Fibroblast of skin of scalp (primary cell): ENCODE results near the gene MAST4.

ENCODE experiments used
- DNase-seq: peaks from one replicate; pipeline ENCODE4 v3.0.0-alpha.2; 2013

The MAST4 gene

GRCh38 chr5:66606713-66607112, 10.5 kb downstream of the MAST4 start:
- no peak for DNase-seq

GRCh38 chr5:66608501-66608900, 12.3 kb downstream of the MAST4 start:
- no peak for DNase-seq

DNA sequence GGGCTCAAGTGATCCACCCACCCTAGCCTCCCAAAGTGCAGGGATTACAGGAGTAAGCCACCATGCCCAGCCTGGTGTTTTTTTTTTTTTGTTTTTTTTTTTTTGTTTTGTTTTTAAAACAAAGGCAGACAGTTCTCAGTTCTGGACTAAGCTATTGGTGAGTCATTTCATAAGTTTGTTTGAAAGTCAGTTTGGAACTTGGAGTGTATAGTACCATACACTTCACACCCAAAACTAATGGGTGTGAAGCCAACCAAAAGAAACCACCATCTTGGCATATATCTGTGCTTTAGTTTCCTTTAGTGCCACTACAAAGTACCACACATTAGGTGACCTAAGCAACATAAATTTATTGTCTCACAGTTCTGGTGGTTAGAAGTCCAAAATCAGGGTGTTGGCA, 13.4 kb downstream of the MAST4 start:
- DNase-seq = no peak

DNA sequence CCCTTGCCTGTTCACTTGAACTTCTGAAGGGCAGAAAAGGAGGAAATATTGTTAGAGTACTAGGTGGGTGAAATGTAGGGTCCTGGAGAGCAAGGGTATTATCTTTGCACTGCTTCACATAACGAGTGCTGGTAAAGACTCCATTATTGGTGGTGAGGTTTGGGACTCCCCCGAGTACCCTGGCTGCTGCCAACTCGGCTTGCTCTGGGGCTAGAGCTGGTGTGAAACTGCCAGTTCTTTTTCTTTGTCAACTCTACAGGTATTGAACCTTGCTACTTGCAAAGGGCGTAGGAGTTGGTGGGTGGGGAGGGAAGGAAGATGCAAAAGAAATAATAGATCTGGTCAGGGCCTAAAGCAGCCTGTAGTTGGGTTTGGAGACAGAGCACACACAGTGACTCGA, 16.0 kb downstream of the MAST4 start:
- no peak for DNase-seq

DNA sequence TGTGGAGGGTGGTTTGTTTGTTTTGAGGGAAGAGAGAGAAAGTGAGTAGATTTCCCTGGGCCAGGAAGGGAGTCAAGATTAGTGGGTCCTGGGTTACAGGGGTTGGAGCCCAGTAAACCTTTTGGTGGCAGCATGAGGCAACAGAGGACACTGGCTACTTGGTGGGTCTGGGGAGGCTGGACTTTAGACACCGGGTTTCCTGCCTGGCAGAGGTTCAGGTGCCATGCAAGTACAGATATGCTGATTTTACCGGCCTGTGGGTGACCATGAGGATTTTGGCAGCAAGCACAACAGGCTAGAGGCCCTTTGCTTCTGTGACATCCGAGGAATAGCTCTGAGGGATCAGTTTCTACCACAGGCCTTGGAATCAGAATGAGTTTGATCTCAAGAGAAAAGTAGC, 18.9 kb downstream of the MAST4 start:
- DNase-seq = no peak

GRCh38 chr5:66615894-66616293, 19.7 kb downstream of the MAST4 start:
- no peak for DNase-seq

DNA sequence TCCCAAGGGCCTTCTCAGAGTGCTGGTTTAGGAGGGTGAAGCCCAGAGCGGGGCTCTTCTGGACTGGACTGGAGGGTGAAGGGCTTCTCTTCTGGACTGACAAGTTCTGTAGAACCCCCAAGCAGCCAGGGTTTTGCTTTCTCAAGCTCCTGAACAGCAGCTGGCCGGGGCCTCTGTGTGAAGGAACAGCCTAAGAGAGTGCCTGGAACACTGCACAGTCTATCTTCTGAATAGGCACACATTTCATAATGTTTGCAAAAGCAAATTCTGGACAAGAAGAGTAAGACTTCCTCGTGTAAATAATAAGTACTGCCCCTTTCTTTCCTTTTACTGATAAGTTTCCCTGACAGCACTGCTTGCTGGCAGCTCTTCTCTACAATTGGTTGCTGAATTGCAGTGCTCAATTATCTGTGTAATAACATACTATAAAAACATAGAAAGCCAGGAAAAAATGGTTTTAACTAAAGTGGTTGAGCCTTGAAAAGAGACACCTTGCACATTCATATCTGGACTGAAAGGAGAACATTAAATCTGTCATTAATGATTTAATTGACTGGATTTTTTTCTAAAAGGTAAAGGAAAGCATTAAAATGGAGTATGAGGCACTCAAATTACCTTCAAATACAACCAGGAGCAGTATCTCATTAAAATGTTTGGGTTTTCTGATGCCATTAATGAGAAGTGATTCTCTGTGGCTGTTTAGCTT, 20.5 kb downstream of the MAST4 start:
- DNase-seq = no peak

DNA sequence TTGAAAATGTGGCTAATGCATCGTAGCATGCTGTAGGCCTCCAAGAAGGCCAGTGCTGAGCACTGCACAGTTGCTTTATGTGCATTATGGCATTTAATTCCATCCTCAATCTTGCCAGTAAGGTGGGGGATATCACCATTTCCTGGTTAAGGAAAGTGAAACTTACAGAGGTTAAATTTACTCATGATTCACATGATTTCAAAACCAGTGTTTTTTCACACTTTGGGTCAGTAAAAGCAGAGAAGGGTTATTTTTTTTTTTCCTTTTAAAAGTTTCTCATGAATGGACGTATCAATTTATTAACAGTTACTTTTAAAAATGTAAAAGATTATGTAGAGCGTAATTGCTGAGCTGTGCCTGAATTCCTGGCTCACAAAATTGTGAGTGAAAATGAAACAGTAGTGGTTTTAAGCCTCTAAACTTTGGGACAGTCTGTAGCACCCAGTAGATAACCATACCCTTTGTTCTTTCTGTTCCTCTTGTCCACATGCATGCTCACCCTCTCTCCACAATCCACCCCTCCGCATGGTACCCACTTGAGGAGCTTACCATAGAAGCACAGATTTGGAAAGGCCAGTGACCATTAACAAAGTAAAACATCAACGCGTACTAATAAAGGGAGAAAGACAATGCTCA, 21.2 kb downstream of the MAST4 start:
- no peak for DNase-seq

DNA sequence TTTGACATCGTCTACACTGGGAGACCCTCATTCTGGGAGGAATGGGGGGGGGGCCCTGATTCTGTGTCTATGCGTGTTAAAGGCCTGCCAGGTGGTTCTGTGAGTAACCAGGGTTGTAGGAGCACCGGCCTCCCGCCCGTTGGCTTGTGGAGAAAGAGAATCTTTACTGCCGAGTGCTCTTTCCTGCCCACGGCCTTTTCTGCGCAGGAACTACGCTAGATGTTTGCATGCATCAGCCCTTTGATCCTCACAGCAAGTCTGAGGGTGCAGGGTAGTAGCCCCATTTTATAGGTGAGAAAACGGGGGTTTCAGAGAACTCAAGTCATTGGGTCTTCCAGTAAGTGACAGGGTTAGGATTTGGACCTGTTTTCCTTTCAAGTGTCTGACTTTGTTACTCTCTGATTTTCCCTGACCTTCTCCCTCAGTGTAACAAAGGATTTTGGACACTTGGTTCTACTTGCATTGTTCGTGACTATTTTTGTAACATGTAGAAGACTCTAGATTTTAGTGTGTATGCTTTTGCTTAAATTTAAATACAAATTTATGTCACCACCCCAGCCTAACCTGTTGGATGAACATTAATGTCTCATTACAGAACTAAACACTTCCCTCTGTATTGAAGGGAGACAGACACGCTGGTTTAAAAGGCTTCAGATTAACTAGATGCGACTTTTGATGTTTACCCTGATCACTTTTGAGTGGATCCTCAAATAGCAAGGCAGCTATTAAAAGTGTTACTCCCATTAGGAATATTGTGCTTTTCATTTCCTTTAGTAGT, 22.0 kb downstream of the MAST4 start:
- DNase-seq = no peak

DNA sequence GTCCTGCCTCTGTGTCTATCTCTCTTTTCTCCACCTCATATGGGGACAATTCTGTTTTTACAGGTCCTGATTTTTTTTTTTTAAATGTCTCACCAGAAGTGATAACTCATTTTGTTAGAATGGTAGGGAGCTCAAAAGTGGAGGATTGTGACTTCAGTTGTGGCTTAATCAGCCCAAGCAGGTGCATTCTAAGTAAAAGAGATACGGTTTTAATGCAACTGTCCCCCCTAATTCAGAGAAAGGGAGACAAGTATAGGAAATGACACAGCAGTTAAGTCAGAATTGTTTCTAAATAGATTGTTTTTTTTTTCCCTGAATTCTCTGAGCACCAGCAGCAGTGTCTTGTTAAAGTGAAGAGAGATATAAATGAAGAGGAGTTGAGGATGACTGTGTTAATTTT, 24.5 kb downstream of the MAST4 start:
- no peak for DNase-seq

DNA sequence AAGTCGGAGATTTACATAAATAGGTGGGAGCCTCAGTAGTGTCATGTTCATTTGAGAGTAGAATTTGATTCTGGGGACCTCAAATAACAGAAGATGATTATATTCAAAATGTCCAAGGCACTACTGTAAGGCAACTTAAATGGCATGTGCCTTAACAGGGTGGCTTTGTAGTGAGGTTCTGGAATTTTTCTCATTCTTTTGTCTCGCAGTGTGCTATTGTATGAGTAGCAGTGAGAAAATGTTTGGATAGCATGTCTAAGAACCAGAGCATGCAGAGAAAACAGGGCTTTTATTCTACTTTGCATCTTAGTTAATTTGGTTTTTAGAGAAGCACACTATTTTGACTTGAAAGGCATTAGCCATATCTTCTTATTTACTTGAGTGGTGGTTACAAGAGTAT, 25.0 kb downstream of the MAST4 start:
- peak; percentile 67 for DNase-seq

GRCh38 chr5:66621736-66622135, 25.5 kb downstream of the MAST4 start:
- no peak for DNase-seq

DNA sequence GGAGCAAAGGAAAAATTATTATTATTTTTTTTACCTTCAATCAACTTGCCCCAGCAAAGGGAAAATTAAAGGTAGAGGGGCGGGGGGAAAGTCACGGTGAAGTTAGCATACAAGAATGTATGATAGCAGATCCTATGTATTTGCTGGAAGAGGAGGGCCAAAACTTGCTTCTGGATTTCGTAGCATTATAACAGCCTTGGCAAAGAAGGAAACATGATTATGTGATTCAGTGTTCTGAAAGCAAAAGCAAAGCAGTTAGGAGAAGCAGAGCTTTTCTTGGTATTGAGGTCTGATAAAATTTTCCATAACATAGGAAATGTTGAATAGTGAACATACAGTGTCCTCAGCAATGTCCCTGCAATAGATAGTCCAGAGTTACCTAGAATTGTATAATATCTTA, 32.4 kb downstream of the MAST4 start:
- no peak for DNase-seq

DNA sequence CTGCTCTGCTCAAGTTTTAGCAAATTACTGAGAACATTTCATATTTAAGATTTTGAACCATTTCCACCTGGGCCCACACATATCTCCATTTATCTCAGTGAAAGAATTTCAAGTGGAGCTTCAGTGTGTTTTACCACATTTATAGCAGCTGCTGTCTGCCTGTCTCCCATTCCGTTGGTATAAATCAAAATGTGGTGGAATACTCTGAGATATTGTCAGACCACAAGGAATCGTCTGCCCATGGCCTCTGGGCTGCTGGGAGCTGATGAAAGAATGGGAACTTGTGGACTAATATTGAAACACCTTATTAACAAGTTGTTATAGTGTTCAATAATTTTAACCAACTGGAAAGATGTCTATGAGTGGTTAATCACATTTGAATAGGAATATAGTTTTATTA, 33.3 kb downstream of the MAST4 start:
- no peak for DNase-seq

DNA sequence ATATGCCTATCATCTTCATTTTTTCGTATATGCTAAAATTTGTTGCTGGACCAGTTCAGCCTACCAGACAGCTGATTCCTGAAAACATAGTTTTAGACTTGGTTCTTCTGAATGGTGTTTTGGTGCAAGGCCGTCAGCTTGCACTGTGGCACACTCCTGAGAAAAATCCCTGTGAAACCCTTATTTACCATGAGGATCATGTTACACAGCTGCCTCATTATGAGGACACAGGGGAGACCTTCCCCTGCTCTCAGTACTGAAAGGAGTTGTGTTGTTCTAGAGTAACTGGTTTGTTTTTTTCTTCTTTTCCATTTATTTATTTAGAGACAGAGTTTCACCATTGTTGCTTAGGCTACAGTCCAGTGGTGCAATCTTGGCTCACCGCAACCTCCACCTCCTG, 37.6 kb downstream of the MAST4 start:
- DNase-seq = no peak

- no peak for DNase-seq
Observed at GRCh38 chr5:66634601-66635000, 38.4 kb downstream of the MAST4 start.

- DNase-seq = no peak
Observed at GRCh38 chr5:66637994-66638393, 41.8 kb downstream of the MAST4 start.

DNA sequence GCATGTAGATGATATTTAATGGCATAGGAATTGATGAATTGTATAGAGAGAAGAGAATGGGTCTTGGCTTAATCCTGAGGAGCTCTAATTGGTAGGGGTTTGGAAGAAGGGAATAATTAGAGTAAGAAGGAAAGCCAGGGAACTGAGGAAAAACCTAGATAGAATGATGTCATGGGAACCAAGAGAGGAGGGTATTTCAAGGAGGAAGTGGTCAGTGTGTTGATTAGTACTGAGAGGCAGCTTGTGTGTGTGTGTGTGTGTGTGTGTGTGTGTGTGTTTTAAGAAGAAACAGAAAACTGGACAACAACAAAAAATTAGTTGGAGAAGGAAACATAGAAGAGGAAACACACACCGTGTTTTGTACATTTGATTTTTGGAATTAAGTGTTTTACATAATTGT, 42.8 kb downstream of the MAST4 start:
- peak; percentile 9 for DNase-seq

- no peak for DNase-seq
Observed at GRCh38 chr5:66642538-66642937, 46.3 kb downstream of the MAST4 start.

- DNase-seq = no peak
Observed at GRCh38 chr5:66643387-66643786, 47.2 kb downstream of the MAST4 start.

- DNase-seq = no peak
Observed at GRCh38 chr5:66644111-66644510, 47.9 kb downstream of the MAST4 start.

DNA sequence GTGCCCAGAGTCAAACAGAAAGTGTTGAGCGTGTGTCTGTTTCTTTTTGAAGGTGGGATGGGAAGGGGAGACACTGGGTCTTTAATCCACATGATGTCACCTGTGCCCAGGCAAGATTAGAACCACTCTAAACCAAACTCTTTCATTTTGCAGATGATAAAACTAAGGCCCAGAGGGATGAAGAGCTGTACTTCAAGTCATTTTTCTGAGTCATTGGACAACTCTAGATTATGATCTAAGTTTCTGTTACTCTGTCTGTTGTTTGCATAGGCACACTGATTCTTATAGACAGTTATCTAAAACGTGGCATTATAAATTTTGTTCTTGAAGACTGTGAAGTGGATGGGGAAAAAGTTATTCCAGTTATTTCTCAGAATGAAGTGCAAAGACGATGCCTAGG, 48.8 kb downstream of the MAST4 start:
- DNase-seq = no peak

GRCh38 chr5:66646570-66646969, 50.4 kb downstream of the MAST4 start:
- DNase-seq = peak; percentile 7
